GF-D8 (cell line): ENCODE data around the gene SLC22A6.

ENCODE experiments used
- DNase-seq: peaks from one replicate; lab custom pipeline; 2025; lab: John Stamatoyannopoulos, UW

The SLC22A6 gene, protein sequence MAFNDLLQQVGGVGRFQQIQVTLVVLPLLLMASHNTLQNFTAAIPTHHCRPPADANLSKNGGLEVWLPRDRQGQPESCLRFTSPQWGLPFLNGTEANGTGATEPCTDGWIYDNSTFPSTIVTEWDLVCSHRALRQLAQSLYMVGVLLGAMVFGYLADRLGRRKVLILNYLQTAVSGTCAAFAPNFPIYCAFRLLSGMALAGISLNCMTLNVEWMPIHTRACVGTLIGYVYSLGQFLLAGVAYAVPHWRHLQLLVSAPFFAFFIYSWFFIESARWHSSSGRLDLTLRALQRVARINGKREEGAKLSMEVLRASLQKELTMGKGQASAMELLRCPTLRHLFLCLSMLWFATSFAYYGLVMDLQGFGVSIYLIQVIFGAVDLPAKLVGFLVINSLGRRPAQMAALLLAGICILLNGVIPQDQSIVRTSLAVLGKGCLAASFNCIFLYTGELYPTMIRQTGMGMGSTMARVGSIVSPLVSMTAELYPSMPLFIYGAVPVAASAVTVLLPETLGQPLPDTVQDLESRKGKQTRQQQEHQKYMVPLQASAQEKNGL

DNA sequence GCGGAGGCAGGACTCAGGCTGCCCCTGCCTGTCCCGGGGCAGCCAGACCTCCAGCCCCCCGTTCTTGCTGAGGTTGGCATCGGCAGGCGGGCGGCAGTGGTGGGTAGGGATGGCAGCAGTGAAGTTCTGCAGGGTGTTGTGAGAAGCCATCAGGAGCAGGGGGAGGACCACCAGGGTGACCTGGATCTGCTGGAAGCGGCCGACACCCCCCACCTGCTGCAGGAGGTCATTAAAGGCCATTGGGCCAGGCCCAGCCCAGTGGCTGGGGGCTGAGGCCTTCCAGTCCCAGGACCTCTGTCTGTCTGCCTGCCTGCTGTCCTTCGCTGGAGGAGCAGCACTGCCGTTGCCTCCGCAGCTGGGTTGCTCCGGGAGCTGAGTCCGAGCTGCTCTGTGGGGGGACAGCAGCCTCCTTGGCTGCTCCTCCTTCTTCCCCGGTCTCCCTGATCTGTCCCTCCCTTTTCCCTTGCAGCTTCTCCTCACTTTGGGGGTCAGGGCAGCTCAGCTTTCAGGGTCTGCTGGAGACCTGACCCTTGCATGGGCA is at the start of gene SLC22A6:
TSS of gene SLC22A6 (minus strand) at position 517 of the 541 bp plus-strand sequence. CDS start at position 240, 277 bp downstream.
- DNase-seq, result no peak

DNA sequence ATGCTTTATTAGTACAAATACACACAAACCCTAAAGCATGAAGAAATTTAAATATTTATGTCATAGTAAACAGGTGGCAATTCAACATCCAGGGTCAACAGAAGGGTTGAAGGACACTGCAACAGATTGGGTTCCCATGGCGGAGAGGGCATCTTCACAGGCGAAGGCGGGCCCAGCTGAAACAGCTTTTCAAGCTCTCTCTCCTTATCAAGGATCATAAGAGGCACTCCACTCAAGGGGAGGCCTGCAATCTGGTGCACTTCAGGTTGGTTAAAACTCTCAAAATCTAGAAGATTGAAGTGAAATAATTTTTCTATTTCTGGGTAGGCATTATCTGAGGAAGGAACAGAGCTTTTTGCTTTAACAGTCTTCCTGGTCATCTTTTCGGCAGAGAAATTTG is 47.7 kb upstream of the SLC22A6 start:
- no peak for DNase-seq

DNA sequence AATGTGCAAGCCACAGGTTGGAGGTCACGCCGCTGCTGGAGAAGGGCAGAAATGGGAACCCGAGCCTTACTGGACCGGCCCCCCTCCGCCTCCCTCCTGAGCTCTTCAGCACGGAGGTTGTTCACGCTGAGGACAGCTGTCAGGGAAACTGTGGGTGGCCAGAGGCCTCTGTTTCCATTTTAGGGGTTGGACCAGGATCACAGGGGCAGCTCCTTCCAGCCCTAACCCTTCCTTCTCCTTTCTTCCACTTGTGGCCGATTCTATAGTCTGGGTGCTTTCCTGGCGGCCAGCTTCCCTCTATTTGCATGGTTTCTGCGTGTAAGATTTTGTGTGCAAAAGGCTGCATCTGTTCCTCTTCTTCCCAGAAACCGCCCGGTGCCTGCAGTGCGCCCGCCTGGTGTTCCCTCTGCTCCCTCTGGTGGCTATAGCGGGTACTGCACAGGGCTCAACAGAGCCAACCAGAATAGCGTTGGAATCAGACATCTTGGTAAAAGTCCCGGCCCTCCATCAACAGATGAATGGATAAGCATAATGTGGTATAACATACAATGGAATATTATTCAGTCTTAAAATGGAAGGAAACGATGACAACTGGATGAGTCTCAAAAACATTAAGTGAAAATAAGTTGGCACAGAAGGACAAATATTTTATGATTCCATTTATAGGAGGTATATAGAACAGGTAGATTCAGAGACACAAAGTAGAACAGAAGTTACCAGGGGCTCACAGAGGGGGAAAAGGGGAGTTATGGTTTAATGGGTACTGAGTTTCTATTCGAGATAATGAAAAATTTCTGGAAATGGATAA is 39.3 kb upstream of the SLC22A6 start:
- peak; percentile 49 for DNase-seq

DNA sequence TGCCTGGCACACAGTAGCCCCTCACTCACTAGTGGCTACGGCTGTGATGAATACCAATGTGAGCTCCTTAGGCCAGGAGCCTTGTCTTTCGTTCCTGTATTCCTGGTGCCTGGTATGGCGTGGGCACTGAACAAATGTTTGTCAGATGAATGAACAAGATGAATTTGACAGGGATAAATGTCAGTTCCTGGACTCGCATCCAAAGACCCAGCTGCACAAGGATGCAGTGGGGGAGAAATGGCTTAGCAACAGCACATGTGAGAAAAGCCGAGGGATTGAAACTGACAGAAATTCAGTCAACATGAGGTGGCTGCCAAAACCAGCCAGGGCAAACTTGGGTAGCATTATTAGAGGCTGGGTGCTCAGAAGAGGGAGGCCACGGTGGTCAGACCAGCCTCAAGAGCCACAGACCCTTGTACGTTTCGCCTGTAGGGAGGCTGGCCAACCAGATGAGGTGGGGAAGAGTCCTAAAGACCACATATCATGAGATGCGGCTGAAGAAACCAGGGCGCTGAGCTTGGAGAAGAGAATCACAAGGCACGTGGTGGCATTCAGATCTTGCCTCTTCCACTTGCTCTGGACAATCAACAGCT is 38.6 kb upstream of the SLC22A6 start:
- no peak for DNase-seq

DNA sequence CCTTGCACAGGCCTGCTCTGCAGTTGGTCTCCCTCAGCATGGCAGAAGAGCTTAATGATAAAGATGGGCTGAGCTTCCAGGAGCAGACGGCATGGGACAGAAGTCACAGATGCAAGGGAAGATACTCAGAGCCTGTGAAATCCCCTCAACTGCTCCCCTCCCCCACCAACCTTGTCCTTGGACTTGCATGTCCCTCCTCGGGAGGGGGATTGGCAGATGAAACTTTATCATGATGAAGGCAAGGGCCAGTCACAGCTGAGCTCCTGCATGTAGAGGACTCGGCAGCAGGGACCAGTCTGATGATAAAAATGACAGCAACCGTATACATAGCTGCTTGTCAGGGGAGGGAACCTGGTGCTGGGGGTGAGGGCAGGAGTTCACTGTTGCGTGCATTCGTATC is 37.7 kb upstream of the SLC22A6 start:
- DNase-seq, result no peak

DNA sequence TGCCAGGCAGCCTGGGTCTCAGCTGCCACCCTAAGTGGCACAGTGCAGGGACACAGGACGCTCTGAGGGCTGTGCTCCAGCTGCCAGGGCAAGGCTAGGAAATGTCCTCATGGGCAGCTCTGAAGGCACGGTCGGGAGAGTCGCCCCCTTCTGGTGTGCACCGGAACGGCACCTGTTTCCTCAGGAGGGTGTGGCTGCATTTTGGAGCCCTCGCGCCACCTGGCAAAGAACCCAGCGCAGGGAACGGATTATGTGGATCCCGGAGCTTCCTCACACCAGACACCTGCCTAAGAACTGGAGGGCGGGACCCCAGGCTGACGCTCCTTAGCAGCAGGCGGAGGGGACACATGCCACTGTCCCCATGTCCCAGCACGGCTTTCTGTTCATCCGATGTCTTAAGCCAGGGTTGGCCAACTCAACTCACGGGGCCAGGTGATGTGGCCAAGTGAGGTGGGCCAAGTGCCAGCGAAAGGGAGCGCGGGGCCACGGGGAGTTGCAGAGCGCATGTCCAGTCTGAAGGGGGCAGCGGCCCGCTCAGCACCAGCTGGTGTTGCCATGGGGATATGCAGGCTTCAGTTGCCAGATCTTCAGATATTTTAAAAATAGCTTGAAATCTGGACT is 36.0 kb upstream of the SLC22A6 start:
- no peak for DNase-seq

DNA sequence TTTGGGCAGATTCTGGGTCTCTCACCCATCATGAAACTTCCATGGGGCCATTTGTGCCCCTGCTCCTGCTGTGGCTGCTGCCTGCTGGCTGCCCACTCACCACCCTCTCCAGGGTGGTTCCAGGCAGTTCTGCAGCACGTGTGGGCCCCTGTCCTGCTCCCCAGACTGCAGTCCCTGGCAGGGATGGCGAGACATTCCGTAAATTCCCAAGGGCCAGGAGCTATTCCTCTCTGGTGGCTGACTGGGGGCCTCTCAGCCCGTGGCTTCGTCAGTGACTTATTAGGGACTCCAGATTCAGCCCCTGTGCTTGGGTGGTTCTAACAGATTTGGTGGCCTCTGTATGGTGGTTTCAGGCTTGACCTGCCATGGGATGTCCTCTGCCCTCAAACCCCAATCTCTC is 34.7 kb upstream of the SLC22A6 start:
- no peak for DNase-seq

DNA sequence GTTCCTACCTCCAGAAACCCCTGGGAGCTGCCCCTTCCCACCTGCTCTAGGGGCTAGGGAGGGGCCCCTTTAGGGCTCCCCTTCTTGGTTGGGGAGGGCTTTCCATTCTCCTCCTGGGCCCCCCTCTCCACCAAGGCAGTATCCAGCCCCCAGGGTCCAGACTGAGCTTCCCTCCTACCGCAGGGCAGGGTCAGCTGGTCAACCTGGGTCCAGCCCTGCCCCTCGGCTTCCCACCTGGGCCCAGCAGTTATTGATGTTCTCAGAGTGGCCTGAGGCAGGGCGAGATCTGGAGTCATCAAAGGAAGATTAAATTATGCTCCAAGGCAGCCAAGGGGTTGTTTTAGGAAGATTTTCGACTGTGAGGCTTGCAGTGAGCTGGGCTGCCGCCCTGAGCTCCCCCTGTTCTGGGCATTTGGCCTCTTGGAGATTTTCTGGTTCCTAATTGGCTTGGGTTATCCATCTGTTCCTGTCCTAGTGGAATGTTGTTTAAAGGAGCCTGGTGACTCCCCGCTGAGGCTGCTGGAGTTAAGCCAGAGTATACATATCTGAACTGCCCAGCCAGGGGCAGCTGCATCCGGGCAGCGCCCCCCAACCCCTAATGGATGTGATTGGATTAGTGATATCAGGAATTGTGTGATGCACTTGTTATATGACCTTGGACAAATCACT is 32.7 kb upstream of the SLC22A6 start:
- no peak for DNase-seq

DNA sequence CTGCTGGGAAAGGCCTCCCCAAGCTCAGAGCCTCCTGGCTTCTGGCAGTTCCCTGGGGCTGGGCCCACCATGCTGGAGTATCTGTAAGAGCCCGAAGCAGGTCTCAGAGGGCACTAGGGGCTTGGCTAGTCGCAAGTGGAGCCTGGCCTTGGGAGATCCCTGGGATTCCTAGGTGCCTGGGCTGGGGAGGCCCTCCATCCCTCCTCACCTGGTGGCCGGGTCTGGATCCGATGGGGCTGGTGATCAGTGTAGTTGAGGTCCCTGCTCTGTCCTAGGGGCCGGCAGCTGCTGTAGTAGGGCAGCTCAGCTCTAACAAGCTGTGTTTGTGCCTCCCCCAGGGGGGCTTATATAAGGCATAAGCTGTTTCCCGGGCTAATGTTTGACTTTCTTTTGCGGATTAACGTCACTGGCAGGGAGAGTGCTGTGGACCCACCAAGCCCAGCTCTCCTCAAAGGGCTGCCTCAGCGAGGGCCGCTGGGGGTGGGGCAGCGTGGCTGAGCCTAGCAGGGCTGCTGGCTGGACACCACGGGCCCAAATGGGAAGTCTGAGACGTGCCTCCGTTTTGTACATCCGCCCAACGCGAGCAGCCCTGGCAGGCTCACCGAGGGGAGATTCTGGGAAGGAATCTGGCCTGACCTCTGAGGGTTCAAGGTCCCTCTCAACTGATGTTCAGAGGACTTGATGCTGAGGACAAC is 30.9 kb upstream of the SLC22A6 start, which contains the start of gene SLC22A8:
TSS of gene SLC22A8 (minus strand) at position 321 of the 695 bp plus-strand sequence. CDS start 883 bp downstream, outside the sequence.
- DNase-seq, result no peak

DNA sequence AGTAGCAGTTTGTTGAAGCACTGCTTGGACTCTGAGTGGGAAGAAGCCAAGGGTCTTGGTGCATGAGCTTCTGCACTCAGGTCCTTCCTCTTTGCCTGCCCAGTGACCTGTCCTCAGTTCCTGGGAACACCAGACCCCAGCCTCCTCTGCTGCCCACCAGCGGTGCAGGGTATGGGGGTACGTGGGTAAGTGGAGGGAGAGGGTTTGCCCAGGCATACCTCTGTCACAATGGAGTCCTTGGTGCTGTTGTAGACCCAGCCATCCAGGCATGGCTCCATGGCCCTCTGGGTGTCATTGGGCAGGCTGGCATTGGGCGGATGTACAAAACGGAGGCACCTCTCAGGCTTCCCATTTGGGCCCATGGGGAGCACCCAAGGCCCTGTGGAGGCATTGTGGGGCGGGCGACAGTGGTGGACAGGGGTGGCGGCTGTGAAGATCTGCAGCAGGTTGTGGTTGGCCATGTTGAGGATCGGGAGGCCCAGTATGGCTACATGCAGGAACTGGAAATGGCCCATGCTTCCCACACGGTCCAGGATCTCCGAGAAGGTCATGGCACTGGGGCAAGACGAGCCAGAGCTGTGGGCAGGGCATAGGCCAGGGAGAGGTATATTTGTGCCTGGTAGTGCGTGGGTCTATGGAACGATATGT is 29.8 kb upstream of the SLC22A6 start:
- DNase-seq, result no peak

DNA sequence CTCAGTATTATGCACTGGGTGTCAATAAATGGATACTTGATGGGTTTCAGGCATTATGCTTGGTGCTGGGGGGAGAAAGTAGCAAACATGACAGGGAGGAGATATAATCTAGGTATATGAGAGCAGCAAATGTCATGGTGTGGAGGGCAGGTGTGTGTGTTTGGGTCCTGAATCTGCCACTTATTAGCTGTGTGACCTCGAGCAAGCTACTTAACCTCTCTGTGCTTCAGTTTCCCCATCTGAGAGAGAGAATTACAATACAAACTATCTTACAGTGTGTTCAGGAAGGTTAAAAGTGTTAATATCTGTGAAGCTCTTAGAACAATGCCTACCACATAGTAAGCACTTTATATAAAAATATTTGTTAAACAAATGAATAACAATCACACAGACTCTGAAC is 28.1 kb upstream of the SLC22A6 start:
- DNase-seq, result no peak

DNA sequence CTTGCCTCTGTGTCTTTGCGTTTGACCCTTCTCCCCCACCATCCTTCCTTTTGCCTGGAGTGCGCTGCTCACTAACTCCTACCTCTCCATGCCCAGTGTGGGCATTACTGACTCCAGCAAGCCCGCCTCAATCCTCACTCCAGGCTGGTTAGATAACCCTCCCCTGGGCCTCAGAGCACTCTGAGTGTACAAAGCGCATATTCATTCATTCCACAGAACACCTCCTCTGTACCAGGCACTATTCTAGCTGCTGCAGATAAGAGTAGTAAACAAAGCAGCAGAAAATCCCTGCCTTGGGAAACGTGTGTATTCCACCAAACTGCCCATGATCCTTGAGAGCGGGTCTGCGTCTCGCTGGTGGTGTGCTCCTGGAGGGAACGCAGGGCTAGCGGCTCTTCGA is 27.7 kb upstream of the SLC22A6 start:
- DNase-seq, result no peak

DNA sequence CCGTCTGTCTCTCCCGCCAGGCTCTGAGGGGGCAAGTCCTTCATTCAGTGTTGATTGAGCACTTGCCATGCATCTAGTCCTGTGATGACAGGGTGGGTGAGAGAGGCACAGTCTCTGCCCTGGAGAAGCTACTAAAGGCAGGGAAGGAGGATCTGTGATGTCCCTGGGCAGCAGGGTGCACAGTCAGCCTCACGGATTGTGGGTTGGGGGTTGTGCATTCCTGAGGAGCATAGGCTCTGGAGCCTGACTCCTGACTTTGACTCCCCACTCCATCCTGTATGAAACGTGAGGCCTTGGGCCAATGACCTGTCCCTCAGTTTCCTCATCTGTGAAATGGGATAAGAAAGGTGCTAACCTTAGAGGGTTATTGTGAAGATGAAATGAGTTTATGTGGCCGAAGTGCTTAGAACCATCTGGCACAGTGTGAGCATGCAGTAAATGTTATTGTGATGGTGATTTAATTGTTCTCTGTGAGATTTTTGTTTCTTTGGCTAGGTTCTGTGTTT is 26.2 kb upstream of the SLC22A6 start:
- DNase-seq, result no peak

DNA sequence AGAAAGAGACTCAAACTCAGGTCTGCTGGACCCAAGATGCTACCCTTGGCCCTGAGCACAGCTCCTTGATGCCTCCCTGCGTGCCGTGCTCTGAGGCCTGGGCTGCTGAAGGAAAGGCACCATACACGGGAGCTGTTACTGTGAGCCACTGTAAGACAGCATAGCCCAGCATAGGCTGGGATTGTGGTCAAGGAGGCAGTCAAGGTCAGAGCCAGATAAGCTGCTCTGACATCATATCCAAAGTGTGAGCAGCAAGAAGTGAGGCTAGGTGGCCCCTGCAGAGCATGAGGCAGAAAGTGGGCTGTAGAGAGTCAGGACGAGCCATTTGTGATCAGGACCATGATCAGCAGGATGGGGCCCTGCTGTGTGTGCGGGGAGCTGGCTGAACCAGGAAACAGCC is 23.2 kb upstream of the SLC22A6 start:
- no peak for DNase-seq

DNA sequence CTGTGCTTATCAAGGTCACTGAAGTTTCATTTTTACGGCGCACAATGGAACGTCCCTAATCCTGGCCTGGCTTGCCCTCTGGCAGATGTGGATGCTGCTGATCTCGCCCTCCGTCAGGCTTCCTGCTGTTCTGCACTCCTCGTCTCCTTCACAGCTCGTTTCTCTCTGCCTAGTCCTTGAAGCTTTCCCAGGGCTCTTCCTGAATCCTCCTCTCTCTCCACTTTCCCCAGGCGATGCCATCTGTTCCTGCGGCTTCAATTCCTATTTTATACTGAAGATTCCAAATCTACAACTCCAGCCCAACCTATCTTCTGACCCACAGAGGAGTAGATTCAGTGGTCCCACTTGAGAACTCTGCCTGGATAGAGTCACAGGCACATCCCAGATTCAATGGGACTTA is 16.7 kb upstream of the SLC22A6 start:
- DNase-seq, result no peak

DNA sequence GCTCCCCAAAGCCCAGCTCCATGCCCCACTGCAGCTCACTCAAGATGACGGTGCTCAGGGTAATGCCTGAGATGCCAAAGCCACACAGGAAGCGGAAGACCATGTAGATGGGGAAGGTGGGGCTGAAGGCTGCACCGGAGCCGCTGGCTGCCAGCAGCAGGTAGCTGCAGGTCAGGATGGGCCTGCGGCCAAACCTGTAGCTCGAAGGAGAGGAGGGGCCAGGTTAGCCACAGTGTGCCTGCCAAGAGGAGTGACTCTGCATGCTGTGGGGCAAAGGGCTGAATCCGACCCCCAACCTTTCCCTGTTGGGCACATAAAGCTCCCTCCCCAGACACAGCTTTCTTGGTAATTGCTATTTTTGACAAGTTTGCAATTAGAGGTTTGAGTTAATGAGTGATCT is 14.9 kb upstream of the SLC22A6 start:
- DNase-seq, result no peak

DNA sequence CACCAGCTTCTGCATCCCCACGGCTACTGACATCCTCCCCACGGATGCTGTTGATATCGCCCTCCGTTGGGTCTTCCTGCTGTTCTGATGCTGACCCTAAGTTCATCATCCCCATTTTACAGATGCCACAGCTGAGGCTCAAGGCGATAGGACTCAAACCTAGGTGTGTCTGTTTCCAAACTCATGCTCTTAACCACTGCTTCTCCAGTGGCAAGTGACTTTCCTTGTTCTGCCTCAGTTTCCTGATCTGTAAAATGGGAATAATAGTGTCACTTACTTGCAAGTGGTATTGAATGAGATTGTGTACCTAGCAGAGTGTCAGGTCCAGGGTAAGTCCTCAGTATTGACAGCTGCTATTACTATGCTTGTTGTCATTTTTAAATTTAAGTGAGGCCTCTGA is 14.4 kb upstream of the SLC22A6 start:
- no peak for DNase-seq

DNA sequence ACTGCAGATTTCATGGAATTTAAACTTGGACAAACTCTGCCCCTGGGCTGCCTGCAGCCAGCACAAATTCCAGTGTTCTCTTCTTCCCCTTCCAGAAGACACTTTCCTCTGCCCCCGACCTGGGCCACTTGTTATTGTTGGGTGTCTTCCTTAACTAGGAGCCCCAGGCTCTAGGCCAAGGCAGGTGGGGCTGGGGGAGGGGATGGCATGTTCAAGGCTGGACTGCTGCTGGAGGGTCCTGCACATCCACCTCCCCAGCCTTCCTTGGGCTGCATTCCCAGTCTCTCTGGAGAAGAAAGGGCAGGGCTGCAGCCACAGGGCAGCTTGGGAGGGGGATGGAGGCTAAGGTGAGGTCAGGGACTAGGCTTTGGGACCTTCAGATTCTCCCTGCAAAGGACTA is 11.5 kb upstream of the SLC22A6 start:
- no peak for DNase-seq

DNA sequence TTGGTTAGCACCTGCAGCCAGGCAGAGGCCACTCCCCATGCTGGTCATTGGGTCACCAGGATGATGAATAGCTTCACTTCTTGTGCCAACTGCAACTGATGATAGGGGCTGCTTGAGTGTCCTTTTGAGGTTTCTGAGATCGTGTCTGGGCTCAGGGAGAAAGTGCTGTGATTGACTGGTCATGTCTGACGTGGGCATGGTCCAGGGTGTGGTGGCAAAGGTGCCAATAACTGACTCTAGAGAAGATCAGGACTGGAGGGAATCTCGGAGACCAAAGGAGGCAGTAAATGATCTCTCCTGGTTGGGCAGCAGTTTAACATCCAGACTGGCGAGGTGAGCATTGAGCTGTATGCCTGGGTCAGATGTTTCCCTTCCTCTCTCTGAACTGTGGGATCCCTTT is 10.0 kb upstream of the SLC22A6 start:
- no peak for DNase-seq

DNA sequence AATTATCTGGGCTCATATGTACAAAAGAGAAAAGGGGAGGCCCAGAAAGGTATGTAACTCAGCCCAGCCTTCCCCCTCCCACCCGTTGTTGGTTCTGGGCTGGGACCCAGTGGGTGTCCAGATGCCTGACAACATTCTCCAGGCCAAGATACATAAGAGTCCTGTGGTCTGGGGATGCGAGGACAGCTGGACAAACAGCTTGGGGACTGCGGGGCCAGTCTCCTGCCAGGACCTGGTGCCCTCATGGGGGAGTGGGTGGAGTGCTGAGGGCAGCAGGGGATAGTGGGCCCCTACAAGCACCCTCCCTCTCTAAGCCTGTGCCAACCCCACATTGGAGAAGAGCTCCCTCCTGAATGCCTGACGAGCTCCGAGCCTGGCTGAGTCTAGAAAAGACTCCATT is 3.5 kb upstream of the SLC22A6 start:
- DNase-seq, result no peak
